LNCAP (cell line): ENCODE data around the gene MFSD11.

Experiments
- CTCF ChIP-seq: fragments of 450-650 bp; IDR thresholded peaks from 2 replicates; pipeline ENCODE4 v1.5.1; 2017; ENCODE audit warnings: mild to moderate bottlenecking

The MFSD11 gene

GRCh38 chr17:76736349-76737081, 1.4 kb upstream of the MFSD11 start:
- no peak for TF ChIP-seq CTCF

GRCh38 chr17:76737082-76737675, 740 bp upstream of the MFSD11 start, which contains the start of gene SRSF2:
SRSF2 (minus strand) TSS chr17:76737331; CDS start chr17:76737160, 171 bp downstream.
- TF ChIP-seq CTCF = no peak

- no peak for TF ChIP-seq CTCF
These were observed 540 bp downstream of the MFSD11 start for GRCh38 chr17:76738468-76738850.

- TF ChIP-seq CTCF = no peak
These were observed 2.6 kb downstream of the MFSD11 start for GRCh38 chr17:76740329-76741118.

GRCh38 chr17:76742958-76743357, 5.0 kb downstream of the MFSD11 start:
- no peak for TF ChIP-seq CTCF

GRCh38 chr17:76744747-76745146, 6.8 kb downstream of the MFSD11 start:
- no peak for TF ChIP-seq CTCF

- TF ChIP-seq CTCF = no peak
These were observed 9.9 kb downstream of the MFSD11 start for GRCh38 chr17:76747716-76748363.
